ENCODE data around the gene ZNF692.
"Not testable (repeated sequence)": the region's sequence is repeated elsewhere in the genome, so short reads cannot be mapped to it uniquely, and the experiment has no call there.

ZNF692 gene

GRCh38 chr1:248807067-248807737 is 51.7 kb downstream of the ZNF692 start:
- peak; percentile 64 for DNase-seq

GRCh38 chr1:248805876-248806275 is 53.0 kb downstream of the ZNF692 start:
- DNase-seq, result no peak

GRCh38 chr1:248804771-248805681 is 53.9 kb downstream of the ZNF692 start:
- DNase-seq, result no peak

- not testable (repeated sequence) for DNase-seq
Measured at GRCh38 chr1:248803501-248803900, 55.4 kb downstream of the ZNF692 start.

GRCh38 chr1:248802454-248802853 is 56.4 kb downstream of the ZNF692 start:
- no peak for DNase-seq

- no peak for DNase-seq
Measured at GRCh38 chr1:248800459-248800858, 58.4 kb downstream of the ZNF692 start.

All from activated naive CD4-positive, alpha-beta T cell treated with anti-CD3 and anti-CD28 coated beads, Interleukin-2, amount 50 U/mL, for 16 hours (primary cell).